Fibroblast of mammary gland (primary cell): ENCODE measurements around the gene GREM2.

Experiments
- DNase-seq: peaks from one replicate; pipeline ENCODE4 v3.0.0-alpha.2; 2010; ENCODE audit warnings: low read depth
- H3K4me3 ChIP-seq: 2 replicates; pipeline ENCODE4 v1.5.1; 2011; ENCODE audit warnings: low read depth, mild to moderate bottlenecking, low read length, moderate library complexity; ENCODE audit not compliant: control insufficient read depth
- CTCF ChIP-seq: conservative IDR thresholded peaks from 2 replicates; pipeline ENCODE4 v1.5.1; 2011; ENCODE audit warnings: low read depth, low read length, inconsistent platforms; ENCODE audit not compliant: control insufficient read depth, insufficient read depth

The GREM2 gene

GRCh38 chr1:240572328-240572727, 39.6 kb downstream of the GREM2 start:
- DNase-seq: no peak
- no peak overlapping the region for H3K4me3 ChIP-seq
- no peak for TF ChIP-seq CTCF

GRCh38 chr1:240571782-240572181, 40.2 kb downstream of the GREM2 start:
- H3K4me3 ChIP-seq: no peak overlapping the region
- peak; percentile 38 for DNase-seq
- TF ChIP-seq CTCF: no peak

- no peak for DNase-seq
- no peak overlapping the region for H3K4me3 ChIP-seq
- TF ChIP-seq CTCF: no peak
These were observed 44.9 kb downstream of the GREM2 start for GRCh38 chr1:240567066-240567465.

- H3K4me3 ChIP-seq: no peak overlapping the region
- TF ChIP-seq CTCF: no peak
- DNase-seq: no peak
These were observed 49.2 kb downstream of the GREM2 start for GRCh38 chr1:240562779-240563178.

GRCh38 chr1:240562111-240562590, 49.8 kb downstream of the GREM2 start:
- peak; percentile 70 for DNase-seq
- no peak overlapping the region for H3K4me3 ChIP-seq
- TF ChIP-seq CTCF: no peak

GRCh38 chr1:240559781-240560180, 52.2 kb downstream of the GREM2 start:
- no peak for DNase-seq
- no peak for TF ChIP-seq CTCF
- no peak overlapping the region for H3K4me3 ChIP-seq

- no peak overlapping the region for H3K4me3 ChIP-seq
- peak; percentile 45 for DNase-seq
- no peak for TF ChIP-seq CTCF
These were observed 56.4 kb downstream of the GREM2 start for GRCh38 chr1:240555524-240555923.
